Measurements from ENCODE around the gene LINS1.

The LINS1 gene, protein sequence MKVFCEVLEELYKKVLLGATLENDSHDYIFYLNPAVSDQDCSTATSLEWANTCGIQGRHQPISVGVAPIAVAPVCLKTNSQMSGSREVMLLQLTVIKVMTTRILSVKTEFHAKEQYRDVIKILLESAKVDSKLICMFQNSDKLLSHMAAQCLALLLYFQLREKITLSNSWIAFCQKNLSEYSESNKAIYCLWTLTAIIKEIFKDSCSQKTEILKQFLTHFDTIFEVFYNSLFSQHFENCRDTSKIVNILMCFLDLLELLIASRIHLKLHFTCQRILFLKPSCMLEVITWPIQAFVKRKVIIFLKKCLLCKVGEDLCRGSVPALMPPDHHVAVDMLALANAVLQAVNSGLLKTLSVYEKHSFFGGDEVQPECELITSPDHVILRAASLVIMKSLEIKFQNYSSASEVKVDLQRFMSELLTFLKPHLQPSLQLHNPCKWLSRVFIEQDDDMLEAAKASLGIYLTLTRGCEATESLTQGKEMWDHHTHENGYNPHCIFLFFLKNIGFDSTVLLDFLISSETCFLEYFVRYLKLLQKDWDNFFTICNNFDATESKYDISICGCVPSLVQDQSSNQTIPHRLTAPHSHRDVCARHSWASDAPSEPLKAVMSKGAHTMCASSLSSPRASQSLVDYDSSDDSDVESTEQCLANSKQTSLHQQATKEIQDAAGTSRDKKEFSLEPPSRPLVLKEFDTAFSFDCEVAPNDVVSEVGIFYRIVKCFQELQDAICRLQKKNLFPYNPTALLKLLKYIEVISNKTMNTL

DNA sequence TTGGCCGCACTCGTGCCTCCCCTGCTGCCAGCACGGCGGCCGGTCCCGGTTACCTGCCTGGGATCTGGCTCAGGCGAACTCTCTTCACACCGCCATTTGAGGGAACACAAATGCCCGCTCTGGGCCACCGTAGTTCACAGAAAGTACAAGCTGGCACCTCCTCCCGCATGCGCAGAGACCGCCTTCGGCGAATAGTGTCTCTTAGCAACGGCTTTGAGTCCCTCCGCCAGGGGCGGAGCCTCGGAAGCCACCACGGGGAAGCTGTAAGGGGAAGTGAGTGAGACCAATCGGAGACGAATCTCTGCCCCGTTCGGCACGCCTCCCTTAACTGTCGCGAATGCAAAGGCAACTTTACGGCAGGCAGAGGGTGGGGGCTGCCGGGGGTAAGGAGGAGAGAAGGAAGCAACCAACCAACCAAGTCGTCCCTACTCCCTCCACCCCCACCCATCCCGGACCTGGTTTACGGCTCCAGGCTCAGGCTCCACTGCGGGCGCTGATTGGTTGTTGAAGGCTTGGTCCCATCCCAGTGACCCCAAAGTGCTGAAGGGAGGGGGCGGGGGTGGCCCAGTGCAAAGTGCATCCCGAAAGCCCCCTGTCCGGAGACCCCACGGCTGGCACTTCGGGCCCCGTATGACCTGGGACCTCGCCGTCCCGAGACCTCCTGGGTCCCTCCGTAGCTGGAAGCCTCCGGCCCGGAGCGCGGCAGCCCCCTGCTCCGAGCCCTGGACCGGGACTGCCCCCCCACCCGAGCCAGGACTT, at the start of gene LINS1, which contains the start of gene ASB7:
Gene LINS1 (minus strand): TSS at position 121 of the 759 bp plus-strand sequence. CDS start 21,342 bp downstream, outside the sequence.
Gene ASB7 (plus strand): TSS at position 526 of the 759 bp plus-strand sequence. CDS start 9,628 bp downstream, outside the sequence.
- peak; percentile 100 for DNase-seq

DNA sequence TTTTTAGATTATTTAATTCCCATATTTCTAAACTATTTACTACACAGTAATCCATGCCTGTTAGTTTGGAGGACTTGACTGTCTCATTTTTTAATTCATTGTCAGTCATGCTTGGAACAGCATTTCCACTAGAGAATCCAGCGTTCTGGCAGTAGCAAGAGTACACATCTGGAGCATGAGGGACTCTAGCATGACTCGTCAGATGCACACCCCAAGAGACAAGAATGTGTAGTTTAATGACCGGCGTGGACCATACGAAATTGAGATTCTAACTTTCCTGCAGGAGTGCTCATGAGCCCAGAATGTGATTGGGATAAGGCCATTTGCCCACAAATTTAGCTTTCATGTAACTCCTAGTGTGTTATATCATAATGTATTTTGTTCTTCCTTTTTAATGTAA, 49.3 kb upstream of the LINS1 start:
- no peak for DNase-seq

DNA sequence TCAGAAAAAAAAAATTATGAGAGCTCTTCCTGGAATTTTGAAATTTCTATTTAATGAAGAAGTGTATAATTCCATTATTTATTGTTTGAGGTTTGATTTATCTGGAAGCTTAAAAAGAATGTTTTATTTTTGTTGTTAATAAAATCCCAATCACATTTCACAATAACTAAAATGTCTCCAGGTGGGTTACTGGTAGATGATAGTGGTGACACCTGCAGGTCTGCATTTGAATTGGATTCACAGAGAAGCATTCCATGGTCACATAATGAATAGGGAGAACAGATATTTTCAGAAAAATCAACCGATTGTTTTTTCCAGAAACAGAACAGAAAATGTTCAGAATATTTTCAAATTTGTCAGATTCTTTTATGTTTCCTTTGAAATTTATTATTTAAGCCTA, 48.7 kb upstream of the LINS1 start:
- DNase-seq, result no peak

DNA sequence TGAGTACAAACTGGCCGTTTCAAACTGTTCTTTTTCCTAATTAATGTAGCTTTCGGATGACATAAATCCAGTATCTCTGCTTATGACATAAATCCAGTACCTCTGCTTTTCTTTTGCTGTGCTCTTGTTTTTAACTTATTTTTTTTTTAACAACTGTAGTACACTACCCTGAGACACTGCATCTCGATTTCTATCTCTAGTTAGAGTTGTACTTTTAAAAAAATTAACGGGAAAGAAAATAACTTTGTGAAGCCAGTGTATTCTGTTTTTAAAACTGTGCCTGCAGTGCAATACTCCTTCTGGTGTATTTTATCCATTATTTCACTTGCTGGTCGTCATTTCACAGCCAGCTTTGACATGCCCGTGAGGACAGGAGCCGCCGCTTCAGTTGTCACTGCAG, 47.0 kb upstream of the LINS1 start:
- no peak for DNase-seq

DNA sequence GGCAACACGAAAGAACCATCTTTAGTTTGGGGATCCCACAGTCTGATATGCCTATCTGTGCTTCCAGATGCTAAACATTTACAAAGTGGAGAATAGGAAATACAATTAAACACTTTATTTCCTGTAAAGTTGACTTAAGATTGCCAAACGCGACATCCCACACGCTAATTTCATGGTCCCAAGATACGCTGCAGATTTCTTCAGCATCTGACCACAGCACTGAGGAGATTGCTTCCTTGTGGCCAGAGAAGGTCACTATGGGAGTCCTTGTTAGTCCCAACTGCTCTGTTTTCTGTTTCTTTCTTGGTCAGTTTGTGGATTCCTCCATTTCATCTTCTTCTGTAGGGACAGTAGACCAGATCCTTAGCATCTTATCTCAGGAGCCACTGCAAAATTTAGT, 43.7 kb upstream of the LINS1 start:
- no peak for DNase-seq

DNA sequence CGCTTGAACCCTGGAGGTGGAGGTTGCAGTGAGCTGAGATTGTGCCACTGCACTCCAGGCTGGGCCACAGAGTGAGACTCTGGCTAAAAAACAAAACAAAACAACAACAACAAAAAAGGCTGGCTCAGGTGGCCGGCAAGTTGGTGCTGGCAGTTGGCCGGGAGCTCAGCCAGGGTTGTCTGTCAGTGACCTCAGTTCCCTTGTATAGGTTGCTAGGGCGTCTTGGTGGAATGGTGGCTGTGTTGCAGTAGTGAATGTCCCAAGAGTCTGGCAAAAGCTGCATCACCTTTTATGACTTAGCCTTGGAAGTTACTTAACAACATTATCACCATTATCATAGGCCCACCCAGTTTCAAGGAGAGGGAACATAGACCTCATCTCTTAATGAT, 41.0 kb upstream of the LINS1 start:
- no peak for DNase-seq

DNA sequence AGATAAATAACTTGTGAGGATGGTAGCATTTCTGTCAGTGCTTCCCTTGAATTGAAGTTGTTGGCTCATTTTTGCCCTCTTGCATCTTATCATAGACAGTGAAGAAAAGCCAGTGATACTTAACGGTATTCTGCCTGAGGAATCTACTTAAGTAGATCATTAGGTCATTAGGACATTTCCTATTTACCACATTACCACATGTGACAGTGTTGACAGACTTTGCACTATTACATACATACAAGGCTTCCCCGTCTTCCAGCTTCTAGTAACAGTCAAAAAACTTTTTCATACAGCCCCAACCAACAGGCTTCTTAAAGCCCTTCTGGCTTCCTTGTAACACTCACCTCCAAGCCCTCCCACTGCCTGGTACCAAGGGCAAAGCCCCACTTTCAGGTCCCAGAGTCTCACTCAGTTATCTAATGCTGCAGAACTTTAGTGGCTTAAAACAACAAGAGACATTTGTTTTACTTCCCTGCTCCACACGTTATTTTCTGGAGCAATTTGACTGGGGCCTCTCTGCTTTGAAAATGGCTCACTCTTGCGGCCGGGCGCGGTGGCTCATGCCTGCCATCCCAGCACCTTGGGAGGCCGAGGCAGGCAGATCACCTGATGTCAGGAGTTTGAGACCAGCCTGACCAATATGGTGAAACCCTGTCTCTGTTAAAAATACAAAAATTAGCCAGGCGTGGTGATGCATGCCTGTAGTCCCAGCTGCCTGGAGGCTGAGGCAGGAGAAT, 40.4 kb upstream of the LINS1 start:
- DNase-seq, result no peak

DNA sequence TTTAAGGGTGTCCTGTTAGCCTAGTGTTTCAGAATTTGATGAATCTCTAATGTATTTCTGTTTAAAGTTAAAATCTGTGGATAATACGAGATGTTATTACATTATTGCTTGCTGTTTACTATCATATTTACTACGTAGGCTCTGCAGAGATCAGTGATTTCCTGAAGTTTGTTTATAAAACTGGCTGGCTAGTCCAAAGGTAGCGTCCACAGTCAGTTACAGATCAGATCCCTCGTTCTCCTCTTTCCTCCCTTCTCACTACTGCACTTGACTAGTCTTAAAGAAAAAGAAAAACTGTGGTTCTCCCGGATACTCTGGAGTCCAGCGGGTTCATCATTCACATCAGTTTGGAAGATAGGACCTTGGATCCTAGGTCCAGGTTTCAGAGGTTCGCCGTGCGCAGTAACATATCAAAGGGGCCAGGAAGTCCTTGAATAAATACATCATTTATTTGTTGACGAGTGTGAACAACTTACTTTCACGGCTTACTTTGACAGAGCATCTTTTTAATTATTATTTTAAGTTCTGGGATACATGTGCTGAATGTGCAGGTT, 36.3 kb upstream of the LINS1 start:
- DNase-seq, result no peak

DNA sequence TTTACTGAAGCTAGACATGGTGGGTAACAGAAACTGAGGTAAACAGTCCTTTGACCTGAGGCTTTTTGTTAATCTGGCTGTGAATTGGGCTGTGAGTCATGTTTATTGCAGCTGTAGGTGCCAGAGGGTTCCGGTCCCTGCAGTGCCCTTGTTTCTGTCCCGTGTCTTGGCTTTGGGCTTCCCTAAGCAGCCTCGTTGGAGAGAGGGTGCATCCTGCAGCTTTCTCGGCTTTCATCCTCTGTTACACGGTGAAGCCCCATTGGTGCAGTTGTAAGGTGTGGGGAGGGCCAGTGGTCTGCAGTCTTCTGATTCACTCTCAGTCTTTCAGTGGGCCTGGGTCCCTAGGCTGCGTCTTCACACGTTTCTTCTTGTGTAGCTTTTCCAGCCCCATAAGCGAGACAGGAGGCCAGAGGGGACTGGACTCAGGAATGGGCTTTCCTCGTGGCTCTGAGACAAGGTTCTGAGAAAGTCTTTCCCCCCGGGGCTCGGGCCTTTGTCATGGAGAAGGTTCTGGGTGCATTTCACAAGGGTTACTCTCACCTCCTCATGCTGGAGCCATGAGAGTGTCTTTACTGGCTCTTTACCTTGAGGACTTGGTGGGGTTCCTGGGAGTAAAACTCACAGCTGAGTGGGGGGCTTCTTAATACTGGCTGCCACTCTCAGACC, 33.6 kb upstream of the LINS1 start:
- no peak for DNase-seq

DNA sequence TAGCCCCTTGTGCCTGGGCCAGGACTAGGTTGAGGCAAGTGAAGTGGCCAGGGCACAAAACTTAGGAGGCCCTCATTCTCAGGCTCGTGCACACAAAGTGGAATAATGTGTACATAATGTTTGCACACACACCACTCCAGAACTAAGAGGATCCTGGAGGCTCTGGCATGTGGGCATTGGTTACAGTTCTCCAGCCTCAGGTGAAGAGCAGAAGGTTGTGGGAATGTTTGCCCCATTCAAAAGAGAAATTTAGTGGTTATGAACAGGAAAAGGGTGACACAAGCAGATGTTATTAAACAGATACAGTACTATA, 31.7 kb upstream of the LINS1 start:
- no peak for DNase-seq

DNA sequence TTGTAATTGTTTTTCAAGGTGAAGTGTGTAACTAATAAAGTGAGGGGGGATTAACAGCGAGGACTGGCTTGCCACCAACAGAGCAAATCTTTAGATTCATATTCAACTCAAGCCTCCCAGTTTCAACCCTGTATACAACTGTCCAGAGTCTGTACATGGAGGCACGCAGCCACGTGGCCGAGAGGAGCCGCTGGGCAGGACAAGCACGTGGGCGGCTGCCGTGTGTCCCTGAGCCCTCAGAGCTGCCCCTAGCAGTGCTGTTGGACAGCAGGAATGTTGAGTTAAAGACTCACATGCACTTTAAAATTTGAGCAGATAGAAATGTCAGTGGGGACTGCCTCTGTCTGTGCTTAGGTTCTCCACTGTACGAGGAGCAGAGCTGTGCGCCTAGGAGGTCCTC, 29.8 kb upstream of the LINS1 start:
- DNase-seq, result no peak

DNA sequence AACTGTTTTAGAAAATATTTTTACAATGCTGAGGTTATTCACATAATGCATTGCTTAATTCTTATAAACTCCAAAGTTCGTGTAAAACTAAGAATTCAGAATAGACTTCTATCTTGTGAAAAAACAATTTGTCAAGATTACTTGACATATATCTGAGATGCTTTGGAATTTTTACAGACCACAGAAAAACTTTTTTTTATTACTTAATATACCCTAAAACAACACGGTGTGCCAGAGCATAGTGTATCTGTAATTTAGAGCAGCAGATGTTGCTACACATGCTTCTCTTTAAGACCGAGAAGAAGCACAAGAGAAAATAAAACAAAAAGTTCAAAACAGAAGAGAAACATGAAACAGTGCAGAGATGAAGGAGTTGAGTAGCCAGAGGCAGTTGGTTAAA, 26.8 kb upstream of the LINS1 start:
- DNase-seq, result no peak

DNA sequence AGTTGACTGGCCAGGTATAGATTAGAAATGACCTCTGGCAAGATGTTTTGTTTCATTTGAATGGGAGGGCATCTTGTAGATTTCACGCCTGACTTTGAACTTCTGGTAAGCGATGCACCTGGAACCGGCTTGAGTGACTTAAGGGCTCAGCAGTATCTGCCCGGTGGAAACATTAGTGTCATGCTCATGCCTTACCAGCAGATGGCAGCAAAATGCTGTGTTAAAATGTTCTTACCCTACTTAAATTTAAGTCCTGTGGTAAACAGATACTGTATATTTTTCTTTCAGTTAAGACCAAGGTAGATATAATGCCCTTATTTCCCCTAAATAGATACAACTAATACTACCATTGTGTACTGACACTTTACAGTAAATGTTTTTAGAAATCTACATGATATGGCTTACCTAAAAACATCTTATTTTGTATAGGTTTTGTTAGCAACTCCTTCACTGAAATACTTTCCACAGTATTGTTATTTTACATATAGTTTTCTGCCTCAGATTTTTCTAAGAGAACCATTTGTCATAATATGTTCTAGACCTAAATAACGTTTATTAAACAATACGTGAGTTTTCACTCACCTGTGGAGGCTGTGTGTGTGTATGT, 25.9 kb upstream of the LINS1 start:
- DNase-seq, result peak; percentile 75

DNA sequence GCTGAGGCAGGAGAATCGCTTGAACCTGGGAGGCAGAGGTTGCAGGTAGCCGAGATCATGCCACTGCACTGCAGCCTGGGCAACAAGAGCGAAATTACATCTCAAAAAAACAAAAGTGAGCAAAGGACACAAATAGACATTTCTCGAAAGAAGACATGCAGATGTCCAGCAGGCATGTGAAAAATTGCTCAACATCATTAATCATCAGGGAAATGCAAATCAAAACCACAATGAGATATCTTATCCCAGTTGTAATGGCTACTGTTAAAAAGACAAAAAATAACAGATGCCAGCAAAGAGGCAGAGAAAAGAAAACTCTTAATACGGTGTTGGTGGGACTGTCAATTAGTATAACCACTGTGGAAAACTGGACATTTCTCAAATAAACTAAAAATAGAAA, 21.3 kb upstream of the LINS1 start:
- DNase-seq, result no peak

DNA sequence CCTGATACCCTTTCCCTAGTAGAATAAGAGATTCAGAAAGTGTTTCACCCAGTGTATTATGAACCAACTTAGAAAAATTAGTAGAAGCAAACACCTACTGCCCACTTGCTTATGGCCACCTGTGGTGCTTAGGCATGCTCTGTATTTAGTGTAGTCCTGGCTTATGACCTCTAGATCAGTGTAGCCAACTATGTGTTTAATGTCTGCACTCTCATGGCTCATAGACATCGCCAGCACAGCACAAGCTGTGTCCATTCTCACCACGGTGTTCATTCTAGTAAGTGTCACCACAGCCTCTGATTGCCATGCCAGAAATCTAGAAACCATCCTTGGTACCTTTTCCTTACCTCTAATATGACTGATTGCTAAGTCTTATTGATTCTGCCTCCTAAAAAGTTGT, 14.7 kb upstream of the LINS1 start:
- DNase-seq, result no peak

DNA sequence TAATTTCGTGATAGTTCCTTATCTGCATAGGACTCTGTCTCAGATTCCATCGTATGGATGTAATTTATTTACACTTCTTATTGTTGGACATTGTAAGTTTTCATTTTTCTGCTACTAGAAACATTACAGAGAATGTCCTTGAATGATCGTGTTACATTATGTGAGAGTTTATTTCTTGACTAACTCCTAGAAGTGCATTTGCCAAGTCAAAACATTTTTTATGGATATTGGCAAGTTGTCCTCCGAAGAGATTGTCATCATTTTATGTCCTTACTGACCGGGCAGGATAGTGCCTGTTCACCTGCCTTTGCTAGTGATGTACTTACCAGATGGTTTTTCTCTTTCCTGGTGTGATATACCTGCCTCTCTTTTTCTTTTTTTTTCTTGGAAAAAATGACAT, 13.8 kb upstream of the LINS1 start:
- DNase-seq, result no peak

DNA sequence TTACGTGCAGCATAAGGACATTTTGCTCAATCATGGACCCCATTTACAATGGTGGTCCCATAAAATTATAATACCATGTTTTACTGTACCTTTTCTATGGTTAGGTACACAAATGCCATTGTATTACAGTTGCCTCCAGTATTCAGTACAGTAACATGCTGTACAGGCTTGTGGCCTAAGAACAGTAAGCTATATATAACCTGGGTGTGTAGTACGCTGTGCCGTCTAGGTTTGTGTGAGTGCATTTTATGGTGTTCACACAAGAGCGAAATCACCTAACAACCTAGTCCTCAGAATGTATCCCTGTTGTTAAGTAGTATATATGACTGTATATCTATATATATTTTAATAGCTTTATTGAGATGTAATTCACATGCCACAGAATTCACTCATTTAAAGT, 12.9 kb upstream of the LINS1 start:
- no peak for DNase-seq

DNA sequence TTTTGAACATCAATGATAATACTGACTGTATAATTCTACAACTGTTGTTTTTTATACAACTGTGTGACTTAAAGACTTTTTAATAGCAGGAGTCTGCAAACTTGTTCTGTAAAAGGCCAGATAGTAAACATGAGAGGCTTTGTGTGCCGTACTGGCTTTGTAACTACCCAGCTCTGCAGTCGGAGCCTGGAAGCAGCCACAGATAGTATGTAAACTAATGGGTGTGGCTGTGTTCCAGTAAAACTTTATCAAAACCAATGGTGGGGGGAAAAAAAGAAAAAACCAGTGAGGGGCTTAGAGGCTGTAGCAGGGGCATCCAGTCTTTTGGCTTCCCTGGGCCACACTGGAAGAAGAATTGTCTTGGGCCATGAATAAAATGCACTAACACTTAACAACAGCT, 12.4 kb upstream of the LINS1 start:
- no peak for DNase-seq

DNA sequence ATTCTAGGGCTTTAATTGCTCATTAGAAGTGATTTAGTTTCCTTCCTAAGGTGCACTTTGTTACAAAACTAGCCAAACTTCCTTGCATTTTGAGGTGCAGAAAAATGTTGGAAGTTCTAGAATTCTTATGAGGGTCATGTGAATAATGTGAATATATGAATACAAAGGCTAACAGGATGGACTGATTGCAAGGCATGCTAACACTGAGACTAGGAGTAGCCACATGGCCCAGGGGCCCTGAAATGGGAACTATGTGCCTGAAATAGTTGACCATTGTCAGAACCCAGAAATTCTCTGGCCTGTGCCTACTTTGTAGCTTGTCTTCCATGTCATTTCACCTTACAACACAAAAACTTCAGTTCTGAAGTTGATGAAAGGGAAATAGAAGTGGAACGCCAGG, 11.2 kb upstream of the LINS1 start:
- no peak for DNase-seq

DNA sequence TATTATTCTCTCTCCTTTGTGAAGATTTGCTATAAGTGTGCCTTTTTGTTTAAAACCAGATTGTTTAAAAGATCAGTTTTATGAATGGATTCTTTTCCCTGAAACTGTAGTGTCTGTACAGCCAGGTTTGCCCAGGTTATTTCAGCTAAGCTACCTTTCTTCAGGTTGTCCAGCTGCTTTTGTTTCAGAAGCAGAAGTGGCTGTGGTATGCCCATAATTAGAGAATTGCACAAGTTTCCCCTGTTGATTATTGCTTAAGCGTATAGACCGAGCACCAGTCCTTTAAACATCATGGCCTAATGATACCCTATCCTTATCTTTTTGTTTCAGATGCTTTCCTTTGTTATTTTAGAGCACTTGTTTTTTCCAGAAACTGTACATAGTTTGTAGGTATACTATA, 10.6 kb upstream of the LINS1 start:
- no peak for DNase-seq

DNA sequence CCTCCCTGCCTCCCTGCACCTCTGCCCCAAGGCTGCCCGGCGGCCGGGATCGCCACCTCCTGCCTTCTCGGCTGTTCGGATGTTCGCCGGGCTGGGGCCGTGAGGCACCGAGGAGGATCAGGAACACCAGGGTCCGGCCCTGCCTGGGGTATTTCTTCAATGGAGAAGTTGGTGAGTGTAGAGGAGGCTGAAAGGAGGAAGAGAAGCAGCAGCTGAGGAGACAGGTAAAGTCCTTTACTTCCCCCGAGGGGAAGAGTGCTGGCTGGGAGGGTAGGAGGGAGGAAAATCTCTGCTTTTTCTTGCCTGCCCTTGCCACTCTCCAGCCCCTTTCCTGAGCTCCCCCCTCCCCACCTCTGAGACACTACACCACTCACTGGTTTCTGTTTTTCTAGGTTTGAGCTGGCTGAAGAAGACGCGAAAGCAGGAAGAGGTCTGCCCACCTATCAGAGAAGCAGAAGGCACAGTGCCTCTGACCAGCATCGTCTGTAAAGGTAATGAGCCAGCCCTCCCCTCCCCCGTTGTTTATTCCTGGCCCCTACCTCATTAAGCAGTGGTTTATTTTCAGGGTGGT, 924 bp upstream of the LINS1 start:
- peak; percentile 58 for DNase-seq

Measured in stimulated activated CD4-positive, alpha-beta T cell treated with anti-CD3 and anti-CD28 coated beads, Interleukin-4, amount 100 ng/mL, for 24 hours (primary cell).